Stimulated activated CD4-positive, alpha-beta T cell treated with anti-CD3 and anti-CD28 coated beads, Interleukin-15, amount 100 ng/mL, for 1 hour (primary cell): Measurements from ENCODE around the gene KRT3.

Source experiments
- DNase-seq, 2 donors: peaks; one replicate each; pipeline ENCODE4 v3.0.0-alpha.2; 2020; ENCODE audit warnings: low read depth in 1 of 2, low spot score in 1 of 2

Gene KRT3

GRCh38 chr12:52827499-52828090, 31.7 kb upstream of the KRT3 start:
- DNase-seq: no peak

GRCh38 chr12:52826611-52827498, 30.9 kb upstream of the KRT3 start:
- no peak for DNase-seq

- DNase-seq: no peak
Observed at GRCh38 chr12:52825961-52826360, 30.0 kb upstream of the KRT3 start.

- no peak for DNase-seq
Observed at GRCh38 chr12:52824741-52825410, 29.0 kb upstream of the KRT3 start.

GRCh38 chr12:52823761-52824450, 28.0 kb upstream of the KRT3 start:
- DNase-seq: no peak

- no peak for DNase-seq
Observed at GRCh38 chr12:52822771-52823510, 27.0 kb upstream of the KRT3 start.

GRCh38 chr12:52821826-52822660, 26.1 kb upstream of the KRT3 start:
- no peak for DNase-seq

- DNase-seq: no peak
Observed at GRCh38 chr12:52821071-52821730, 25.3 kb upstream of the KRT3 start.

- DNase-seq: no peak
Observed at GRCh38 chr12:52820521-52820920, 24.6 kb upstream of the KRT3 start.

GRCh38 chr12:52819731-52820510, 24.0 kb upstream of the KRT3 start:
- no peak for DNase-seq

GRCh38 chr12:52818887-52819420, 23.0 kb upstream of the KRT3 start:
- DNase-seq: no peak

- DNase-seq: no peak
Observed at GRCh38 chr12:52818388-52818787, 22.5 kb upstream of the KRT3 start.

- no peak for DNase-seq
Observed at GRCh38 chr12:52817699-52818238, 21.9 kb upstream of the KRT3 start.

- no peak for DNase-seq
Observed at GRCh38 chr12:52817003-52817698, 21.2 kb upstream of the KRT3 start.

GRCh38 chr12:52815676-52816588, 20.0 kb upstream of the KRT3 start:
- no peak for DNase-seq

GRCh38 chr12:52815161-52815560, 19.2 kb upstream of the KRT3 start:
- no peak for DNase-seq
